ENCODE results near the gene TFB1M.
"Not testable (repeated sequence)": the region's sequence is repeated elsewhere in the genome, so short reads cannot be mapped to it uniquely, and the experiment has no call there.

TFB1M gene

DNA sequence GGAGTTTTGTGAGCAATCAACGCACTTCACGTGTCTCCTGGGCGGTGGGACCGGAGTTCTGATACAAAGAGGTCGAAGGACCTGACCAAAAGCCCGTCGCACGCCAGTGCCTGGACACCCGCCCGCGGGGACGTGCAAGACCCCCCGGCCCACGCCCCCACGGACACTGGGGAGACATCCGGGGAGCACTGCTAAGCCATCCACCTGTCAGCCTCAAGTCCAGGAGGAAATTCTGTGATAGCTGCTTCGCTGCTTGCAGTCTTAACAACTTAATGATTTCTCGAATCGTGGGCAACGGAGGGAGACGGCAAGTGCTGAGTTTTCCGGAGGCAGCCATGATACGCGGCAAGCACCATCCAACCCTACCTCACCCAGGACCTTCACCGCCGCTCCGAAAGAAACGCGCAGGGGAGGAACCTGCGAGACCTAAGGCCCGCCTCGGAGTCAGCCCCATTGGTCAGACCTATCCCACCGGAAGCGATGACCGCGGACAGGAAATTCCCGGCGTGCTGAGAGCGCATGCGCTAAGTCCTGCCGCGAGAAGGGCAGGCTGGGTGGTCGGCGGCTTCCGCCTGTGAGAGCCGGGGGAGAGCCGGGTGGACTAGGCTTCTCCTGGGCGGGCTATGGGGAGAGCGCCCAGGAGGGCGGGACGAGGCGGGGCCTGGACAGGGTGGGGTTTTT, at the start of gene TFB1M:
TSS of gene TFB1M (minus strand) at position 393 of the 681 bp plus-strand sequence. CDS start at position 337, 56 bp downstream.
- TF ChIP-seq, protein P1, sequence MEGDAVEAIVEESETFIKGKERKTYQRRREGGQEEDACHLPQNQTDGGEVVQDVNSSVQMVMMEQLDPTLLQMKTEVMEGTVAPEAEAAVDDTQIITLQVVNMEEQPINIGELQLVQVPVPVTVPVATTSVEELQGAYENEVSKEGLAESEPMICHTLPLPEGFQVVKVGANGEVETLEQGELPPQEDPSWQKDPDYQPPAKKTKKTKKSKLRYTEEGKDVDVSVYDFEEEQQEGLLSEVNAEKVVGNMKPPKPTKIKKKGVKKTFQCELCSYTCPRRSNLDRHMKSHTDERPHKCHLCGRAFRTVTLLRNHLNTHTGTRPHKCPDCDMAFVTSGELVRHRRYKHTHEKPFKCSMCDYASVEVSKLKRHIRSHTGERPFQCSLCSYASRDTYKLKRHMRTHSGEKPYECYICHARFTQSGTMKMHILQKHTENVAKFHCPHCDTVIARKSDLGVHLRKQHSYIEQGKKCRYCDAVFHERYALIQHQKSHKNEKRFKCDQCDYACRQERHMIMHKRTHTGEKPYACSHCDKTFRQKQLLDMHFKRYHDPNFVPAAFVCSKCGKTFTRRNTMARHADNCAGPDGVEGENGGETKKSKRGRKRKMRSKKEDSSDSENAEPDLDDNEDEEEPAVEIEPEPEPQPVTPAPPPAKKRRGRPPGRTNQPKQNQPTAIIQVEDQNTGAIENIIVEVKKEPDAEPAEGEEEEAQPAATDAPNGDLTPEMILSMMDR (conservative IDR thresholded peaks at IDR 0.05; ENCODE audit: low read length): no peak
- peak; percentile 98 for DNase-seq (ENCODE audit: low read depth)
- peak within 1 kb of the TSS; percentile 71 for H3K4me3 ChIP-seq (ENCODE audit: low read length)

DNA sequence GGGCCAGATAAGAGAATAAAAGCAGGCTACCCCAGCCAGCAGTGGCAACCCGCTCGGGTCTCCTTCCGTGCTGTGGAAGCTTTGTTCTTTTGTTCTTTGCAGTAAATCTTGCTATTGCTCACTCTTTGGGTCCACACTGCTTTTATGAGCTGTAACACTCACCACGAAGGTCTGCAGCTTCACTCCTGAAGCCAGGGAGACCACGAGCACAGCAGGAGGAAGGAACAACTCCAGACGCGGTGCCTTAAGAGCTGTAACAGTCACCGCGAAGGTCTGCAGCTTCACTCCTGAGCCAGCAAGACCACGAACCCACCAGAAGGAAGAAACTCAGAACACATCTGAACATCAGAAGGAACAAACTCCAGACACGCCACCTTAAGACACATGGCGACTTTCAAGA, 49.7 kb upstream of the TFB1M start:
- not testable (repeated sequence) for H3K4me3 ChIP-seq (ENCODE audit: low read length); DNase-seq (ENCODE audit: low read depth)

DNA sequence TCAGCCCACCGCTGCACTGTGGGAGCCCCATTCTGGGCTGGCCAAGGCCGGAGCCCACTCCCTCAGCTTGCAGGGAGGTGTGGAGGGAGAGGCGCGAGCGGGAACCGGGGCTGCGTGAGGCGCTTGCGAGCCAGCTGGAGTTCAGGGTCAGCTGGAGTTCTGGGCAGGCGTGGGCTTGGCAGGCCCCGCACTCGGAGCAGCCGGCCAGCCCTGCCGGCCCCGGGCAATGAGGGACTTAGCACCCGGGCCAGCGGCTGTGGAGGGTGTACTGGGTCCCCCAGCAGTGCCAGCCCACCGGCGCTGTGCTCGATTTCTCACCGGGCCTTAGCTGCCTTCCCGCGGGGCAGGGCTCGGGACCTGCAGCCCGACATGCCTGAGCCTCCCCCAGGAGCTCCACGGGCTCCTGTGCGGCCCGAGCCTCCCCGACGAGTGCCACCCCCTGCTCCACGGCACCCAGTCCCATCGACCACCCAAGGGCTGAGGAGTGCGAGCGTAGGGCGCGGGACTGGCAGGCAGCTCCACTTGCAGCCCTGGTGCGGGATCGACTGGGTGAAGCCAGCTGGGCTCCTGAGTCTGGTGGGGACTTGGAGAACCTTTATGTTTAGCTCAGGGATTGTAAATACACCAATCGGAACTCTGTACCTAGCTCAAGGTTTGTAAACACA, 48.8 kb upstream of the TFB1M start:
- not testable (repeated sequence) for DNase-seq (ENCODE audit: low read depth); H3K4me3 ChIP-seq (ENCODE audit: low read length)

DNA sequence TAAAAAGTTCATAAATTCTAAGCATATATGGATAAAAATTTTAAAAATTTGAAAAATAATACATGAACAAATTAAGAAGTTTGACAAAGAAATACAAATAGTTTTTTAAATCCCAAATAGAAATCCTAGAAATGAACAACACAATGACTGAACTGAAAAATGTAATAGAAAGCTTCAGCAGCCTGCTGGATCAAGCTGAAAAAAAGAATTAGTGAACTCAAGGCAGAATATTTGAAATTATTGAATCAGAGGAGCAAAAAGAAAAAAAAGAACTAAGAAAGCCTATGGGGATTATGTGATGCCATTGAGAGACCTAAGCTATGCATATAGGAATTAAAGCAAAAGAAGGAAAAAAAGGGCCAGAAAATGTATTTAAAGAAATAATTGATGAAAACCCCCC, 39.9 kb upstream of the TFB1M start:
- H3K4me3 ChIP-seq (ENCODE audit: low read length): no peak overlapping the region
- DNase-seq (ENCODE audit: low read depth): no peak
- TF ChIP-seq, protein P1 (conservative IDR thresholded peaks at IDR 0.05; ENCODE audit: low read length): no peak

DNA sequence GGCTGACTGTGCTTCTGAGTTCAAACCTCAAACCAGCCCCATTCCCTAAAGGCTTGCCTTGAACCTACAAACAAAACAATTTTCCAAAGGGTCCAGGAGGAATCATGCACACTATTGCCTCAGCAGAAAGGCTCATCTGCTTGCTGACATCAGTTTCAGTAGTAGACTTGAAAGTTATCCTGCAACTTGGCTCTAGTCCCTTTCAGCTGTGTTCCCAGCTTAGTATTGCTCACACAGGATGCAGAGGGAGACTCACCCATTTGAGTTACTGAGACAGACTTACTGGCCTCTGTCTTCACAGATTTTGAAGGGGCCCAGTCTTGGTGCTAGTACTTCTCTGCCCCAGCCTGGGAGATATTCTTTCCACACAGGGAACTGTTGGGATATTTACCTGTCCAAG, 38.5 kb upstream of the TFB1M start:
- H3K4me3 ChIP-seq (ENCODE audit: low read length): no peak overlapping the region
- TF ChIP-seq, protein P1 (conservative IDR thresholded peaks at IDR 0.05; ENCODE audit: low read length): no peak

DNA sequence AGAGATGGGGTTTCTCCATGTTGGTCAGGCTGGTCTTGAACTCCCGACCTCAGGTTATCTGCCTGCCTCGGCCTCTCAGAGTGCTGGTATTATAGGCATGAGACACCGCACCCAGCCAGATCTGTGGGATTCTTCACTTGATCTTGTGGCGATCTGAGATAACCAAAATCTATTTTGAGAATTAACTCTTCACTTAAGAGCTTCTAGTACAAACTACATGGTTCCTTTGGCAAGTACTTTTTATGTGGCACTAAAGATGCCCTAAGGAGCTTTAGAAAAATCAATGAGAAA, 37.8 kb upstream of the TFB1M start:
- H3K4me3 ChIP-seq (ENCODE audit: low read length): no peak overlapping the region
- TF ChIP-seq, protein P1 (conservative IDR thresholded peaks at IDR 0.05; ENCODE audit: low read length): no peak
- no peak for DNase-seq (ENCODE audit: low read depth)

More for the DNA sequence above, 38.5 kb upstream of the TFB1M start:
- DNase-seq (ENCODE audit: low read depth): peak; percentile 83

DNA sequence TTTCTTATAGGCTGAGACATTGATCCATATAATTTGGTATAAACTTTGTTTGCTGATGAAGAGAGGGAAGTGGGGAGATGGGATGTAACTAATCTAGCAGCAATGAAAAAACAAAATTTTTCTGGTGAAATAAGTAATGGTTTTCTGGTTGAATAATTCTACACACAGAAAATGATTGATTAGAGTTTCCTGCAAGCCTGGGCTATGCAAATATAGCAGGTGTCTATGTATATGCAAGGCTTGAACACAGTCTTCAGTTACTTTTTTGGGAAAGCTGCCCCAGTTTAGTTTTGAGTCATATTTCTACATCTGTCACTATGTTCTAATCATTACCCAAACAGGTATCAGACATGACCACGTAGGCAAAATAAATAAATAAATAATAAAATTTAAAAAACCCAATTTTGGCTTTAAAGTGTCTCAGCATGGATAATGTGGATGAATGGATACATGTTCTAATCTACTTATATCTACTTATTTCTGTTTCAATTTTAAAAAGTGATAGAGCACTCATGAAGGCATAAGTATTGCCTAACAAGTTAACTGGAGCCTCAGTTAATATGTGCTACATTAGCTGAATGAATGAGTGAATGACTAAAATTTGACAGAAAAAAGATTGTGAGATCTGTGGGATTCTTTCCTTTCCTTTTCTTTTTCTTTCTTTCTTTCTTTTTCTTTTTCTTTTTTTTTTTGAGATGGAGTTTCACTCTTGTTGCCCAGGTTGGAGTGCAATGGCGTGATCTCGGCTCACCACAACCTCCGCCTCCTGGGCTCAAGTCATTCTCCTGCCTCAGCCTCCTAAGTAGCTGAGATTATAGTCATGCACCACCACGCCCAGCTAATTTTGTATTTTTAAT, 37.2 kb upstream of the TFB1M start:
- no peak overlapping the region for H3K4me3 ChIP-seq (ENCODE audit: low read length)
- TF ChIP-seq, protein P1 (conservative IDR thresholded peaks at IDR 0.05; ENCODE audit: low read length): no peak
- DNase-seq (ENCODE audit: low read depth): no peak

DNA sequence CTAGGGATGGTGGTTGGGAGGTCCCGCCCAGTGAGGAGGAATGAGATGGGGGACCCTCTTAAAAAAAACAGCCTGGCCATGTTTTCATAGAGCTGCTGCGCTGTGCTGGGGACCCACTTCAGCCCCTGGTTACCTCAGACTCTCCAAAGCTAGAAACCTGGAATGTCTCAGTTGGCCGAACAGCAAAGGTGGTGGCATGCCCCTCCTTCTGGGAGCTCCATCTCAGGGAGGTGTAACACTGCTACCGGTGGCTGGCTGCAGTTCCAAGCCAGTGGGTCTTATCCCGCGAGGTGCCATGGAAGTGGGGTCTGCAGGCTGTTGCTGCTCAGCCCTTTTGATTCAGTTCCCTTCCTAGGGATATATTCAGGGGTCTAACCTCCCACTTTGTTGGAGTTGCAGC, 35.7 kb upstream of the TFB1M start:
- TF ChIP-seq, protein P1 (conservative IDR thresholded peaks at IDR 0.05; ENCODE audit: low read length): no peak
- H3K4me3 ChIP-seq (ENCODE audit: low read length): no peak overlapping the region
- DNase-seq (ENCODE audit: low read depth): no peak
